ENCODE data around the gene CORO7.

Gene CORO7

GRCh38 chr16:4426021-4426684, 9.8 kb upstream of the CORO7 start:
- no peak for DNase-seq (ENCODE audit: low spot score)

- peak; percentile 100 for DNase-seq (ENCODE audit: low spot score)
These were observed 9.1 kb upstream of the CORO7 start, which contains the start of gene DNAJA3 for GRCh38 chr16:4425378-4426020. Gene DNAJA3, plus strand, starts transcription at chr16:4425868. Its CDS starts 14 bp downstream, at chr16:4425882.

GRCh38 chr16:4420505-4421105, 4.2 kb upstream of the CORO7 start:
- DNase-seq (ENCODE audit: low spot score): no peak

- no peak for DNase-seq (ENCODE audit: low spot score)
These were observed 3.1 kb upstream of the CORO7 start for GRCh38 chr16:4419402-4419959.

GRCh38 chr16:4415538-4416199, 727 bp downstream of the CORO7 start:
- DNase-seq (ENCODE audit: low spot score): peak; percentile 67

GRCh38 chr16:4414187-4414917, 2.0 kb downstream of the CORO7 start:
- no peak for DNase-seq (ENCODE audit: low spot score)

GRCh38 chr16:4412854-4413253, 3.5 kb downstream of the CORO7 start:
- no peak for DNase-seq (ENCODE audit: low spot score)

- no peak for DNase-seq (ENCODE audit: low spot score)
These were observed 4.2 kb downstream of the CORO7 start for GRCh38 chr16:4412159-4412558.

- no peak for DNase-seq (ENCODE audit: low spot score)
These were observed 4.7 kb downstream of the CORO7 start for GRCh38 chr16:4411684-4412083.

- no peak for DNase-seq (ENCODE audit: low spot score)
These were observed 5.9 kb downstream of the CORO7 start for GRCh38 chr16:4410335-4411075.

GRCh38 chr16:4409081-4409932, 7.1 kb downstream of the CORO7 start:
- DNase-seq (ENCODE audit: low spot score): peak; percentile 50

- DNase-seq (ENCODE audit: low spot score): no peak
These were observed 8.1 kb downstream of the CORO7 start for GRCh38 chr16:4408323-4408690.

GRCh38 chr16:4407543-4408322, 8.7 kb downstream of the CORO7 start:
- no peak for DNase-seq (ENCODE audit: low spot score)

GRCh38 chr16:4404967-4405696, 11.3 kb downstream of the CORO7 start:
- no peak for DNase-seq (ENCODE audit: low spot score)

- DNase-seq (ENCODE audit: low spot score): peak; percentile 94
These were observed 12.0 kb downstream of the CORO7 start for GRCh38 chr16:4404247-4404966.

GRCh38 chr16:4403133-4403949, 13.1 kb downstream of the CORO7 start:
- no peak for DNase-seq (ENCODE audit: low spot score)

Measured in iPS-NIHi11 (cell line).